ENCODE data around the gene HSPB1.

The HSPB1 gene

GRCh38 chr7:76337147-76337546 is 34.7 kb downstream of the HSPB1 start:
- no peak for DNase-seq

- peak; percentile 10 for DNase-seq
Measured at GRCh38 chr7:76338298-76339084, 36.0 kb downstream of the HSPB1 start.

- DNase-seq: no peak
Measured at GRCh38 chr7:76340617-76341131, 38.2 kb downstream of the HSPB1 start.

- no peak for DNase-seq
Measured at GRCh38 chr7:76342222-76342621, 39.7 kb downstream of the HSPB1 start.

GRCh38 chr7:76343294-76343930 is 40.9 kb downstream of the HSPB1 start:
- DNase-seq: no peak

GRCh38 chr7:76343931-76344321 is 41.5 kb downstream of the HSPB1 start:
- no peak for DNase-seq

- no peak for DNase-seq
Measured at GRCh38 chr7:76346097-76346496, 43.6 kb downstream of the HSPB1 start.

GRCh38 chr7:76346778-76347177 is 44.3 kb downstream of the HSPB1 start:
- no peak for DNase-seq

- DNase-seq: no peak
Measured at GRCh38 chr7:76347710-76348109, 45.2 kb downstream of the HSPB1 start.

- no peak for DNase-seq
Measured at GRCh38 chr7:76349313-76349885, 46.9 kb downstream of the HSPB1 start.

GRCh38 chr7:76351372-76351771 is 48.9 kb downstream of the HSPB1 start:
- no peak for DNase-seq

GRCh38 chr7:76352193-76352592 is 49.7 kb downstream of the HSPB1 start:
- DNase-seq: no peak

GRCh38 chr7:76353744-76354143 is 51.3 kb downstream of the HSPB1 start:
- no peak for DNase-seq
